Measurements from ENCODE around the gene LRTM1. TPM values are rescaled to one million over a fixed set of nuclear protein-coding genes. Genes with fewer than 3 reads are reported as not detected.
A peak's percentile ranks its signal among the peaks of the same experiment; 100 is the strongest.

The LRTM1 gene
- total and polyA plus RNA-seq, 11 donors: not detected

- DNase-seq (no peak), ATAC-seq (no peak)
- Histone ChIP-seq H3K9me3 (no peaks in the 10 kb centered on the region), H3K27me3 (no peaks in the 10 kb centered on the region), H3K4me3 (no peak overlapping the region), H3K27ac (no peak overlapping the region), H3K36me3 (no peaks in the 10 kb centered on the region), H3K4me1 (peaks cover 0 to 16% (median 2%) of the 10 kb centered on the region in 12 donors)
- no peak for TF ChIP-seq CTCF (IDR thresholded peaks at IDR 0.05)
- TF ChIP-seq POLR2A (IDR thresholded peaks at IDR 0.05): no peak
- WGBS, 4 donors: 86 to 88% (median 87%) methylated on average over 5 of the region's 5 CpGs
- intact Hi-C loops (cut with DNase I): loop anchor here in 7 of 10 donors (5.0 to 10.0 kb wide), 8 partner anchors 220 to 1300 kb away; partner anchors contain the start of gene WNT5A (in 1 of the 7)
These were observed 26.7 kb upstream of the LRTM1 start for GRCh38 chr3:54954521-54954920.

- no peak overlapping the region for H3K4me3 ChIP-seq
- no peaks in the 10 kb centered on the region for H3K27me3 ChIP-seq
- ATAC-seq (peak in 2 of 4 donors; percentile 19 to 46), DNase-seq (no peak)
- H3K36me3 ChIP-seq: no peaks in the 10 kb centered on the region
- H3K4me1 ChIP-seq: peaks cover 0 to 16% (median 2%) of the 10 kb centered on the region in 12 donors
- WGBS, 4 donors: 20 to 38% (median 24%) methylated on average over 4 to 5 of the region's 5 CpGs
- H3K27ac ChIP-seq: no peak overlapping the region
- no peaks in the 10 kb centered on the region for H3K9me3 ChIP-seq
- TF ChIP-seq CTCF (IDR thresholded peaks at IDR 0.05) (no peak), POLR2A (IDR thresholded peaks at IDR 0.05) (no peak)
- intact Hi-C loops (cut with DNase I): loop anchor here in 7 of 10 donors (5.0 to 10.0 kb wide), 8 partner anchors 221 to 1301 kb away; partner anchors contain the start of gene WNT5A (in 1 of the 7)
These were observed 26.2 kb upstream of the LRTM1 start for GRCh38 chr3:54954022-54954421.

GRCh38 chr3:54951405-54951804 is 23.5 kb upstream of the LRTM1 start:
- intact Hi-C loops (cut with DNase I): loop anchor here in 7 of 10 donors (5.0 to 10.0 kb wide), 8 partner anchors 223 to 1303 kb away; partner anchors contain the start of gene WNT5A (in 1 of the 7)
- H3K27me3 ChIP-seq: no peaks in the 10 kb centered on the region
- H3K9me3 ChIP-seq: no peaks in the 10 kb centered on the region
- TF ChIP-seq CTCF (IDR thresholded peaks at IDR 0.05) (peak; percentile 47 to 71 (median 60)), POLR2A (IDR thresholded peaks at IDR 0.05) (no peak)
- DNase-seq: peak; percentile 70 to 87 (median 84)
- peaks cover 0 to 16% (median 2%) of the 10 kb centered on the region in 12 donors for H3K4me1 ChIP-seq
- ATAC-seq: peak; percentile 93 to 100 (median 98)
- H3K36me3 ChIP-seq: no peaks in the 10 kb centered on the region
- WGBS, 4 donors: 21 to 35% (median 26%) methylated on average over 8 of the region's 8 CpGs
- H3K27ac ChIP-seq: no peak overlapping the region
- H3K4me3 ChIP-seq: no peak overlapping the region

GRCh38 chr3:54950391-54951003 is 22.6 kb upstream of the LRTM1 start:
- Histone ChIP-seq H3K27ac (no peak overlapping the region), H3K4me3 (no peak overlapping the region), H3K9me3 (no peaks in the 10 kb centered on the region), H3K36me3 (no peaks in the 10 kb centered on the region), H3K4me1 (peaks cover 0 to 16% (median 2%) of the 10 kb centered on the region in 12 donors), H3K27me3 (peaks cover 0 to under 1% (median 0%) of the 10 kb centered on the region in 9 donors)
- DNase-seq: no peak
- 23 to 30% (median 26%) methylated on average over 7 of the region's 7 CpGs for WGBS, 4 donors
- TF ChIP-seq CTCF (IDR thresholded peaks at IDR 0.05) (no peak), POLR2A (IDR thresholded peaks at IDR 0.05) (no peak)
- peak in 1 of 4 donors; percentile 16 for ATAC-seq
- intact Hi-C loops (cut with DNase I): loop anchor here in 7 of 10 donors (5.0 to 10.0 kb wide), 8 partner anchors 224 to 1304 kb away; partner anchors contain the start of gene WNT5A (in 1 of the 7)
